ENCODE data around the gene SYNE1. TPM values are rescaled to one million over a fixed set of nuclear protein-coding genes. Genes with fewer than 3 reads are reported as not detected.

The SYNE1 gene
- total RNA-seq, 3 donors from 2014 or later: 16.8 to 78.6 (median 22.3) TPM

DNA sequence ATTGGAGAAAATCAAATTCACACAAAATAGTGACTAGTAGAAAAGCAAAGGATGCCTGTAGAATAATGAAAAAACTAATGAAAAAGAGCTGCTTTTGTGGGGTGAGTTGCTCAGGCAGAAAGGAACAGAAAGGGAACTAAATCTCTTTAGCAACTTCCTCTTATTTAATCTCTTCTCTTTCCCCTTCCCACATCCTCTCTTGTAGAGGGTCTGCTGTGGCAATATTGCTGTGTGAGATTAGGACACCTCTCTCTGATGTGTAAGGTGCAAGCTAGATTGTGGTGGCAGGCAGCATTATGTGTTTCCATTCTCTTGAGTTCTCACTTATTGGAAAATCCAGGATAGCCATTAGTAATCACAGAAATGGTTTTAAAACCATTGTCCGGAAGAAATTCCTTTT lies 49.7 kb downstream of the SYNE1 start:
- DNase-seq: no peak
- intact Hi-C loops (cut with DNase I, micrococcal nuclease): no loop called here
- Histone ChIP-seq H3K36me3 (ENCODE audit: low read depth) (no peaks in the 10 kb centered on the region), H3K4me1 (ENCODE audit: low read depth) (no peaks in the 10 kb centered on the region), H3K9me3 (no peaks in the 10 kb centered on the region), H3K4me3 (no peak overlapping the region)
- ATAC-seq: no peak
- TF ChIP-seq, protein P1, sequence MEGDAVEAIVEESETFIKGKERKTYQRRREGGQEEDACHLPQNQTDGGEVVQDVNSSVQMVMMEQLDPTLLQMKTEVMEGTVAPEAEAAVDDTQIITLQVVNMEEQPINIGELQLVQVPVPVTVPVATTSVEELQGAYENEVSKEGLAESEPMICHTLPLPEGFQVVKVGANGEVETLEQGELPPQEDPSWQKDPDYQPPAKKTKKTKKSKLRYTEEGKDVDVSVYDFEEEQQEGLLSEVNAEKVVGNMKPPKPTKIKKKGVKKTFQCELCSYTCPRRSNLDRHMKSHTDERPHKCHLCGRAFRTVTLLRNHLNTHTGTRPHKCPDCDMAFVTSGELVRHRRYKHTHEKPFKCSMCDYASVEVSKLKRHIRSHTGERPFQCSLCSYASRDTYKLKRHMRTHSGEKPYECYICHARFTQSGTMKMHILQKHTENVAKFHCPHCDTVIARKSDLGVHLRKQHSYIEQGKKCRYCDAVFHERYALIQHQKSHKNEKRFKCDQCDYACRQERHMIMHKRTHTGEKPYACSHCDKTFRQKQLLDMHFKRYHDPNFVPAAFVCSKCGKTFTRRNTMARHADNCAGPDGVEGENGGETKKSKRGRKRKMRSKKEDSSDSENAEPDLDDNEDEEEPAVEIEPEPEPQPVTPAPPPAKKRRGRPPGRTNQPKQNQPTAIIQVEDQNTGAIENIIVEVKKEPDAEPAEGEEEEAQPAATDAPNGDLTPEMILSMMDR (IDR thresholded peaks at IDR 0.05): no peak

DNA sequence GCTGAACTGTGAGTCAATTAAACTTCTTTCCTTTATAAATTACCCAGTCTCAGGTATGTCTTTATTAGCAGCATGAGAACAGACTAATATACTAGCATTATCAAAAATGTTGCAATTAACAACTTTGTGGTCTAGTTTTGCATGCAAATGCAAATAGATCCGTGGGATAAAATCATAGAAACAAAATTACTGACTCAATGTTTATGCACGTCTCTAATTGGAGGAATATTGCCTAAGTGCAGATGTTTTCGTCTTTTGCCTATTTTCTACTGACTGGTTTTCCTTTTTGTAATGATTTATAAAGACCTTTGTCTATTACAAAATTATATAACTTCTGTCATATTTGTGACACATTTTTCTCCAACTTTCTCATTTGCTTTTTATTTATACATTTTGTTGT lies 51.9 kb downstream of the SYNE1 start:
- Histone ChIP-seq H3K36me3 (ENCODE audit: low read depth) (no peaks in the 10 kb centered on the region), H3K4me3 (no peak overlapping the region), H3K4me1 (ENCODE audit: low read depth) (no peaks in the 10 kb centered on the region), H3K9me3 (no peaks in the 10 kb centered on the region)
- ATAC-seq: no peak
- intact Hi-C loops (cut with DNase I, micrococcal nuclease): no loop called here
- no peak for DNase-seq
- TF ChIP-seq, protein P1 (IDR thresholded peaks at IDR 0.05): no peak

DNA sequence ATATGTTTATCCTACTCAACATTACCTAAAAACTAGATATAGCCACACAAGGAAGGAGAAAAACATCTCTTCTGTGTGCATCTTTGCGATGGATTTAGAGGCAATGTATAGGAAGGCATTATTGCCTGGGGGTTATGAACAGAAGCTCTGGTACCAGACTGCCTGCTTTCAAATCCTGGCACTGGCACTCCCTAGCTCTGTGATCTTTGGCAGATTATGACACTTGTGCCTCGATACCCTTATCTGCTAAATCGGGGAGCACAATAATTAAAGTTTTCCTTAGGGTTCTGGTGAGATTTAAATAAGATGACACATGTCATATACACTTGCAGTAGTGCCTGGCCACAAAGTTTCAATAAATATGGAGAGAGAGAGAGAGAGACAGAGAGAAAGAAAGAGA lies 53.3 kb downstream of the SYNE1 start:
- DNase-seq: no peak
- H3K4me3 ChIP-seq: no peak overlapping the region
- intact Hi-C loops (cut with DNase I, micrococcal nuclease): no loop called here
- ATAC-seq: no peak
- H3K9me3 ChIP-seq: no peaks in the 10 kb centered on the region
- TF ChIP-seq, protein P1 (IDR thresholded peaks at IDR 0.05): no peak
- no peaks in the 10 kb centered on the region for H3K36me3 ChIP-seq (ENCODE audit: low read depth)
- no peaks in the 10 kb centered on the region for H3K4me1 ChIP-seq (ENCODE audit: low read depth)

DNA sequence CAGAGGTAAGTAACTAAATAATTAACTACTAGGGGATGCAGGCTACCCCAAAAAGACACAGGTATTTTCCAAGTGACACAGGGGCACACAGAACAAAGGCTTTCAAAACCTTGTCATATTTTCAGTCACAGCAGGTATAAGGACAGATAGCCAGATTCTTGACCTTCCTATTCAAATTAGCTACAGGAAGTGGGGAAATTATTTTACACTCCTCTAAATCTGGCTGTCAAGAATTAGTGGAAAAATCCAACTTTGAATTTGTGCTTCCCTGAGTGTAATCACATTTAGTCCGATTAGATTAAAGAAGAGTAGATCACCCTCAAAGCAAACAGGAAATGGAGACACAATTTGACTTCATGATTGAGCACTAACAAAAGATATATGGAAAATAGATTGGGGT lies 60.6 kb downstream of the SYNE1 start:
- intact Hi-C loops (cut with DNase I, micrococcal nuclease): no loop called here
- DNase-seq: no peak

DNA sequence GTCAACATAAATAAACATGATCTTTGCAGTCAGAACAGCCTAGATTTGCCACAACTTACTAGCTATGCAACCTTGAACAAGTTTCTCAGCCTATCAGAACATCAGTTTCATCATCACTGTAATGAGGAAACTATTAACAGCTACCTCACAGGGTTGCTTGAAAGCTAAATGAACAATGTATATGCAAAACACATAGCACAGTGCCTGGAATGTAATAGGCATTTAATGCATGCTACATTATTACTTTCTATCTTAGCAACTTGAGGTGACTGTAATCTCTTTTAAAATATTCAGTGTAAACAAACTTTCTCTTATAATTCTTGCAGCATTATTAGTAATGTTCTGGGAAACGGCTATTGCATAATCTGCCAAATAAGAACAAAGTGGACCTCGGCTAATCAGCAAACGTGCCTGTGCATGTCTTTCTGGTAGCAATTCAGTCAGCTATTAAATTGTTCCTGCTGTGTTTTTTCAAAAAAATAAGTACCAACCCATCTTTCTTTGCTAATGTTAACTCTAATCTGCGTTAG lies 61.5 kb downstream of the SYNE1 start:
- TF ChIP-seq, protein P1 (IDR thresholded peaks at IDR 0.05): no peak
- H3K4me1 ChIP-seq (ENCODE audit: low read depth): no peaks in the 10 kb centered on the region
- H3K36me3 ChIP-seq (ENCODE audit: low read depth): no peaks in the 10 kb centered on the region
- intact Hi-C loops (cut with DNase I, micrococcal nuclease): no loop called here
- H3K9me3 ChIP-seq: no peaks in the 10 kb centered on the region
- H3K4me3 ChIP-seq: no peak overlapping the region
- ATAC-seq: no peak
- DNase-seq: no peak

More for the DNA sequence above, 60.6 kb downstream of the SYNE1 start:
- Histone ChIP-seq H3K4me3 (no peak overlapping the region), H3K9me3 (no peaks in the 10 kb centered on the region), H3K4me1 (ENCODE audit: low read depth) (no peaks in the 10 kb centered on the region), H3K36me3 (ENCODE audit: low read depth) (no peaks in the 10 kb centered on the region)
- no peak for ATAC-seq
- TF ChIP-seq, protein P1 (IDR thresholded peaks at IDR 0.05): no peak

GRCh38 chr6:152575161-152575560 lies 62.0 kb downstream of the SYNE1 start:
- ATAC-seq (no peak), DNase-seq (no peak)
- H3K36me3 ChIP-seq (ENCODE audit: low read depth): no peaks in the 10 kb centered on the region
- no peak overlapping the region for H3K4me3 ChIP-seq
- H3K4me1 ChIP-seq (ENCODE audit: low read depth): no peaks in the 10 kb centered on the region
- no peaks in the 10 kb centered on the region for H3K9me3 ChIP-seq
- TF ChIP-seq, protein P1 (IDR thresholded peaks at IDR 0.05): no peak
- intact Hi-C loops (cut with DNase I, micrococcal nuclease): no loop called here
